Osteocyte (in vitro differentiated cells): ENCODE data around the gene FAM76B. TPM values are rescaled to one million over a fixed set of nuclear protein-coding genes. Genes with fewer than 3 reads are reported as not detected.

Experiments
- DNase-seq: peaks from one replicate; pipeline ENCODE4 v3.0.0; 2021; ENCODE audit warnings: mixed read lengths; ENCODE audit not compliant: unreplicated experiment; ENCODE audit errors: extremely low spot score
- H3K27ac Mint-ChIP-seq: one replicate; pipeline ENCODE4 v1.8.0; 2021; ENCODE audit warnings: mild to moderate bottlenecking, mixed read lengths; ENCODE audit not compliant: unreplicated experiment
- H3K27me3 Mint-ChIP-seq: one replicate; pipeline ENCODE4 v1.8.0; 2021; ENCODE audit warnings: mixed read lengths; ENCODE audit not compliant: unreplicated experiment
- H3K36me3 Mint-ChIP-seq: one replicate; pipeline ENCODE4 v1.8.0; 2021; ENCODE audit warnings: mixed read lengths; ENCODE audit not compliant: unreplicated experiment
- H3K4me1 Mint-ChIP-seq: one replicate; pipeline ENCODE4 v1.8.0; 2021; ENCODE audit warnings: mixed read lengths; ENCODE audit not compliant: unreplicated experiment
- H3K4me3 Mint-ChIP-seq: one replicate; pipeline ENCODE4 v1.8.0; 2021; ENCODE audit warnings: mild to moderate bottlenecking, moderate library complexity, mixed read lengths; ENCODE audit not compliant: unreplicated experiment
- H3K9me3 Mint-ChIP-seq: one replicate; pipeline ENCODE4 v1.8.0; 2021; ENCODE audit warnings: mixed read lengths; ENCODE audit not compliant: unreplicated experiment
- CTCF ChIP-seq: fragments of 200-600 bp; sonication (generic); IDR thresholded peaks from 2 replicates; pipeline ENCODE4 v1.5.0; 2021; ENCODE audit warnings: antibody characterized with exemption, mild to moderate bottlenecking, moderate library complexity
- total RNA-seq: library from RNA; stranded (reverse); gene quantifications from 2 replicates; pipeline ENCODE4 v1.2.1, GENCODE V29; 2021

Gene FAM76B
- total RNA-seq, 1 donor from 2014 or later, result 26.7 TPM

GRCh38 chr11:95751515-95751914 lies 38.1 kb downstream of the FAM76B start:
- Mint-ChIP-seq H3K36me3 (no peaks in the 10 kb centered on the region), H3K4me1 (no peaks in the 10 kb centered on the region), H3K9me3 (no peaks in the 10 kb centered on the region), H3K4me3 (no peak overlapping the region), H3K27ac (no peak overlapping the region), H3K27me3 (peaks cover 65% of the 10 kb centered on the region)
- TF ChIP-seq CTCF, result no peak
- DNase-seq, result no peak

- no peak for TF ChIP-seq CTCF
- H3K4me1 Mint-ChIP-seq, result no peaks in the 10 kb centered on the region
- H3K36me3 Mint-ChIP-seq, result no peaks in the 10 kb centered on the region
- no peak overlapping the region for H3K27ac Mint-ChIP-seq
- no peak overlapping the region for H3K4me3 Mint-ChIP-seq
- H3K27me3 Mint-ChIP-seq, result peaks cover 61% of the 10 kb centered on the region
- DNase-seq, result no peak
- H3K9me3 Mint-ChIP-seq, result no peaks in the 10 kb centered on the region
These were observed 39.5 kb downstream of the FAM76B start for GRCh38 chr11:95750101-95750500.

GRCh38 chr11:95739108-95739938 lies 50.3 kb downstream of the FAM76B start:
- no peaks in the 10 kb centered on the region for H3K4me1 Mint-ChIP-seq
- H3K9me3 Mint-ChIP-seq, result no peaks in the 10 kb centered on the region
- H3K27me3 Mint-ChIP-seq, result peaks cover 24% of the 10 kb centered on the region
- H3K36me3 Mint-ChIP-seq, result no peaks in the 10 kb centered on the region
- no peak overlapping the region for H3K4me3 Mint-ChIP-seq
- DNase-seq, result no peak
- no peak overlapping the region for H3K27ac Mint-ChIP-seq
- no peak for TF ChIP-seq CTCF

GRCh38 chr11:95736809-95737208 lies 52.8 kb downstream of the FAM76B start:
- DNase-seq, result no peak
- H3K4me3 Mint-ChIP-seq, result no peak overlapping the region
- TF ChIP-seq CTCF, result no peak
- H3K9me3 Mint-ChIP-seq, result no peaks in the 10 kb centered on the region
- peaks cover 28% of the 10 kb centered on the region for H3K27me3 Mint-ChIP-seq
- no peaks in the 10 kb centered on the region for H3K36me3 Mint-ChIP-seq
- H3K4me1 Mint-ChIP-seq, result no peaks in the 10 kb centered on the region
- H3K27ac Mint-ChIP-seq, result no peak overlapping the region

GRCh38 chr11:95736355-95736754 lies 53.2 kb downstream of the FAM76B start:
- H3K27me3 Mint-ChIP-seq, result peaks cover 32% of the 10 kb centered on the region

More at GRCh38 chr11:95736355-95736754, 53.2 kb downstream of the FAM76B start:
- no peaks in the 10 kb centered on the region for H3K36me3 Mint-ChIP-seq
- no peaks in the 10 kb centered on the region for H3K4me1 Mint-ChIP-seq
- no peaks in the 10 kb centered on the region for H3K9me3 Mint-ChIP-seq
- no peak for TF ChIP-seq CTCF
- H3K27ac Mint-ChIP-seq, result no peak overlapping the region
- DNase-seq, result no peak
- no peak overlapping the region for H3K4me3 Mint-ChIP-seq
